Measurements from ENCODE around the gene CELSR1. TPM values are rescaled to one million over a fixed set of nuclear protein-coding genes. Genes with fewer than 3 reads are reported as not detected.
"Not testable (repeated sequence)": the region's sequence is repeated elsewhere in the genome, so short reads cannot be mapped to it uniquely, and the experiment has no call there.

The CELSR1 gene
- total RNA-seq, 1 donor from 2014 or later, result 0.73 TPM

DNA sequence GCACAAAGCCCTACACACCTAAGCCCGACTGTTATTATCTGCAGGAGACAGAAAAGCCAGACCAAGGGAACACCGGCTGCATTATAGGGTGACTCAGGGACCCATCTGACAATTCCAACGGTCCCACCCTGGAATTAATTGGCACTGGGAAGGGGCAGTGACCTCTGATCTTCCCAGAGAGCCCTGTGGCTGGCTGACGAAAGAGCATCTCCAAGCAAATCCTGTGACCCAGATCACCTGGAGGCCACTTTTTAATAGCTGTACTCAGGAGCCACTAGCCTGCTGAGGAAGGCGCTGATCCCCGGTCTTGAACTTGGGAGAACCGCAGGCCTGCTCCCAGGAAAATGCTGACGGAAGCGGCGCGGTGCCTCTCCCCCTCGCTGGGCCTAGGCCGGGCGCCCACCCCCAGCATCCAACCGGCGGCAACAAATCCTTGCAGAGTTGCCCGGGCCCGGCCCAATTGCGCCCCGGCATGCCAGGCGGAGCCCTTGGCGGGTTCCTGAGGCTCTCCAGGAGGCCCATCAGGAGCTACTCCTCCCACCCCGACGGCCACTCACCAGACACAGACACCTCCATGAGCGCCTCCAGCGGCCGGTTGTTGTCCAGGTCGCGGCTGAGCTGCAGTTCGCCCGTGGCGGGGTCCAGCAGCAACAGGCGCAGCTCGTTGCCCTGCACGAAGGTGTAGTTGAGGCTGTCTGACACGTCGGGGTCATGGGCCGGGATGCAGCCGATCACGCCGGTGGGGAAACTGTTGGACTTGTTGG lies 4.2 kb downstream of the CELSR1 start:
- DNase-seq (ENCODE audit: low read depth, low spot score), result no peak

DNA sequence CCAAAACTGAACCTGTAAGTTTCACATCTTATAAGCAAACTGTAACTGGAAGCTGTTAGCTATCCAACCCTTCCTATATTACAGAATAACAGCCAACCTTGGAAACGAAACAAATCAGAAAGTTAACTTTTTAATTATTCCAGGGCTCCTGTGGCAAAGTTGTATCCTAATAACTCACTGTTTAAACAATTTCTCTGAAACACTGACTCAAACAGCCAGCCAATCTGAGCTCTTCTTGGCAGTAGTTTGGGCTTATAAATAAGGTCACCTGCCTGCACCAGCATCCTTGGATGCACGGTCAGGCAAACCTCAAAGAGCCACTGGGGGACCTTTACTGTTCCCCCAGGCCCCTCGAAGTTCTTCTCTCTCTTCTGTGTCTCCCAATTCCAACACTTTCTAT lies 5.0 kb downstream of the CELSR1 start:
- DNase-seq (ENCODE audit: low read depth, low spot score), result no peak

- no peak for DNase-seq (ENCODE audit: low read depth, low spot score)
Measured at GRCh38 chr22:46531581-46532175, 5.7 kb downstream of the CELSR1 start.

DNA sequence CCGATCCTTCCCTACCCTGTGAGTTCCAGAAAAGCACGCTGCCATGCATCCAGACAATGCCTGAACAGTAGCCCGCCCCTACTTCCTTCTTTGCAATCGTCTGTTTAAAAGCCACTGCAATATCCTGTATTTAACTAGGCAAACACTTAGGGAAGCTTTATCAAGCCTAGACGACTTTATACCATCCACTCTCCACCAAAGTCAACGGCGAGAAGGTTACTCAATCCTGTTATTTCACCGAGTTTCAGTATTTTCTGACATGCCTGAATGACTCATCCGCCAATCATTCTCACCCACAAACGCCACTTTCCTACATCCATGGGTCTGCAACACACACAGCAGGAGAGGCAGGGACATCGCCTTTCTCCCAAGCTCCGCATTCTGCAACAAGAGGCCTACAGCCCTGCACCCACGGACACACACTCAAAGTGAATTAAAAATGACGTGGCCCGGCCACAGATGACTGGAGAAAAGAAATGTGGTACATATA lies 9.3 kb downstream of the CELSR1 start:
- no peak for DNase-seq (ENCODE audit: low read depth, low spot score)

- no peak for DNase-seq (ENCODE audit: low read depth, low spot score)
Measured at GRCh38 chr22:46526244-46526839, 11.1 kb downstream of the CELSR1 start.

- no peak for DNase-seq (ENCODE audit: low read depth, low spot score)
Measured at GRCh38 chr22:46525389-46526243, 11.8 kb downstream of the CELSR1 start.

- no peak for DNase-seq (ENCODE audit: low read depth, low spot score)
Measured at GRCh38 chr22:46524203-46524740, 13.1 kb downstream of the CELSR1 start.

GRCh38 chr22:46522797-46523196 lies 14.6 kb downstream of the CELSR1 start:
- DNase-seq (ENCODE audit: low read depth, low spot score), result no peak

DNA sequence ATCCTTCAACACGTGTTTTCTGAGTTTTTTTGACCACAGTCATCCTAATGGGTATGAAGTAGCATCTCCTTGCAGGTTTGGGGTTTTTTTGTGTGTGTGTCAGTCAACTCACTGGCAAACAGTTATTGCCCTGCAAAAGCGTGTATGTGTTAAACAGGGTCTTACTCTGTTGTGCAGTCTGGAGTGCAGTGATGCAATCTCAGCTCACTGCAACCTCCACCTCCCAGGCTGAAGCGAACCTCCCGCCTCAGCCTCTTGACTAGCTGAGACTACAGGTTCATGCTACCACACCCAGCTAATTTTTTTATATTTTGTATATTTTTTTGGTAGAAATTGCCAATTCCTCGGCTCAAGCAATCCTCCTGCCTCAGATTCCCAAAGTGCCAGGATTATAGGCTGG lies 15.4 kb downstream of the CELSR1 start:
- no peak for DNase-seq (ENCODE audit: low read depth, low spot score)

- no peak for DNase-seq (ENCODE audit: low read depth, low spot score)
Measured at GRCh38 chr22:46520880-46521279, 16.5 kb downstream of the CELSR1 start.

- DNase-seq (ENCODE audit: low read depth, low spot score), result no peak
Measured at GRCh38 chr22:46519377-46519776, 18.0 kb downstream of the CELSR1 start.

GRCh38 chr22:46518542-46519325 lies 18.7 kb downstream of the CELSR1 start:
- no peak for DNase-seq (ENCODE audit: low read depth, low spot score)

GRCh38 chr22:46518038-46518437 lies 19.4 kb downstream of the CELSR1 start:
- no peak for DNase-seq (ENCODE audit: low read depth, low spot score)

DNA sequence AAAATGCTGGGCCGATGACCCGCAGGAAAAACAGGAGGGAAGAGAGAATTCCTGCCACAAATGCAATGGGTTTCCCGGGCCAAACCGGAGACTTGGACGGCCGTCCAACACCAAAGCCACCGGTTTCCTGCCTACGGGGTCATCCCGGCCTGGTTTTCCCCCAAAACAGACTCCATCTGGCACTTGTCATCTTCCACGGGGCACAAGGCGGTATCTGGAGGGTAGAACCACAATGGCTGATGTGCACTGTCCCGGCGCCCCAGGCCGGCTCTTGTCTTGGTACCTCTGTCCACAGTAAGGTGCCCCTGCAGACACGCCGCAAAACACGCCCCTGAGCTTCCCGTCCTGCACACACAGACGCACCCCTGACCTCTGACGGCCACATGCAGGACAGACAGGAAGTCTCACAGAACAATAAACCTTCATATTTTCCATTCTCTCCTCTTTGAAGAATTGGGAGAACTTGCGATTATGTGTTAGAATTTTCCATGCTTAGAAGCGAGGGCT lies 20.1 kb downstream of the CELSR1 start:
- DNase-seq (ENCODE audit: low read depth, low spot score), result peak; percentile 61

GRCh38 chr22:46516638-46517037 lies 20.8 kb downstream of the CELSR1 start:
- DNase-seq (ENCODE audit: low read depth, low spot score), result no peak

GRCh38 chr22:46516112-46516487 lies 21.3 kb downstream of the CELSR1 start:
- DNase-seq (ENCODE audit: low read depth, low spot score), result not testable (repeated sequence)

GRCh38 chr22:46515208-46516111 lies 22.0 kb downstream of the CELSR1 start:
- no peak for DNase-seq (ENCODE audit: low read depth, low spot score)

DNA sequence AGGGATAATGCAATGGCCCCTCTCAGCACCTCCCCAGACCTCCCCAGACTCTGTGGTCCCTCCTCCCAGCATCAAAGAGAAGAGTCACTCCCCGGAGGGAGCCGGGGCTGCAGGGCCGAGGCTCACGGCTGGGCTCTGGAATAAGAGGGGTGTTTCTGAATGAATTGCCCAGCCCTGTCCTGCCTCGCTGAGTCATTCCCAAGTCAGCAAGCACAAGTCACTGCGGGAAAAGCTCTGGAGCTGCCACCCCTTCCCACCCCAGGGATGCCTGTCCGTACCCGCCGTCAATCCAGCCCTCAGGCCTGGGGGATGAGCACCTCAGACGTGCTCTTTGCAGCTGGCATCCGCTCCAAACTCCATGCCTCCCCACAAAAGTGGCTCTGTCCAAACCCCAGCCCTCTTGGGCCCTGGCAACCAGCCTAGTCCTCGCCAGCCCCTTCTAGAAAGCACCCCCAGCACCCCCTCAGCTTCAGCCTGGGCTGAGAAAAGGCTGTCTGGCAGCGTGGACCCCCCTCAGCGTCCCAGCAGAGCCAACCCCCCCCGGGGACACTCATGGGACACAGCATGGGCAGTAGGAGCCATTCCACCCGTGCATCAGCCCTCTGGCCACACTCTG lies 22.7 kb downstream of the CELSR1 start:
- no peak for DNase-seq (ENCODE audit: low read depth, low spot score)
